Mucosa of gallbladder (tissue), 1 donor: Measurements from ENCODE around the gene AGTRAP. TPM values are rescaled to one million over a fixed set of nuclear protein-coding genes. Genes with fewer than 3 reads are reported as not detected.

ENCODE experiments used
- DNase-seq: peaks from one replicate; pipeline ENCODE4 v3.0.0-alpha.2; 2020; ENCODE audit warnings: low spot score
- total RNA-seq: library from RNA; stranded (reverse); gene quantifications from one replicate; pipeline ENCODE4 v1.2.1, GENCODE V29; 2021
- donor health status: DM: no; HTN: no; CAD: no.

Gene AGTRAP
- total RNA-seq, 1 donor from 2014 or later, result 38.7 TPM

DNA sequence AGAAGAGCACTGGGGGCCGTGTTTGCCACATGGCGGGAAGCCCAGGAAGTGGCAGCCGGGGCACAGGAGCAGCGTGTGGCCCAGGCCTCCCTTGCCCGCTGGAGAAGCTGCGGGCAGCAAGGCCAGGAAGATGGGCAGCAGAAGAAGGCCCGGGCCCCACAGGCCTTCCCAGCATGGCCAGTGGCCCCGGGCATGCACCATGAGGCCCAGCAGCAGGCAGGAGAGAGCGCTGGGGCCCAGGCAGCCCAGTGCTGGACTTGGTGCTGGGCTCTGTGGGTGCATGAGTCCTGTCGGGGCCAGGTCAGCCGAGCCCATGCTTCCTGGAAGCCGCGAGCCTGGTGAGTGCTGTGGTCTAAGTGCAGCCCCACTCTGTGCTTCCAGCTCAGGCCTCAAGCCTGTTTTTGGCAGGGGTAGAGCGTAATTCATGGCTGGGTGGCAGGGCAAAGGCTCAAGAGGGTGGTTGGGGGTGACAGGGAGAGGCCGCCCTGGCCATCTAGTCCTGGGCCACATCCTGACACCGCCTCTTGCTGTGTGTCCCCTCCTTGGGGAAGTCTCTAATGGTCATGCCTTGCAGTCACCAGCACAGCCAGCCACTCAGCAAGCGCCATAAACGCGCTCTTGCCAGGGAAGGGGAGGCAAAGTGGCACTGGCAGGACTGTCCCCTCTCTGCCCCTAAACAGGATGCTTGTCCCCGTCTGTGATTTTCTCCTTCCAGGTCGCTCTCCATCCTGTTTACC, 48.5 kb downstream of the AGTRAP start:
- no peak for DNase-seq

DNA sequence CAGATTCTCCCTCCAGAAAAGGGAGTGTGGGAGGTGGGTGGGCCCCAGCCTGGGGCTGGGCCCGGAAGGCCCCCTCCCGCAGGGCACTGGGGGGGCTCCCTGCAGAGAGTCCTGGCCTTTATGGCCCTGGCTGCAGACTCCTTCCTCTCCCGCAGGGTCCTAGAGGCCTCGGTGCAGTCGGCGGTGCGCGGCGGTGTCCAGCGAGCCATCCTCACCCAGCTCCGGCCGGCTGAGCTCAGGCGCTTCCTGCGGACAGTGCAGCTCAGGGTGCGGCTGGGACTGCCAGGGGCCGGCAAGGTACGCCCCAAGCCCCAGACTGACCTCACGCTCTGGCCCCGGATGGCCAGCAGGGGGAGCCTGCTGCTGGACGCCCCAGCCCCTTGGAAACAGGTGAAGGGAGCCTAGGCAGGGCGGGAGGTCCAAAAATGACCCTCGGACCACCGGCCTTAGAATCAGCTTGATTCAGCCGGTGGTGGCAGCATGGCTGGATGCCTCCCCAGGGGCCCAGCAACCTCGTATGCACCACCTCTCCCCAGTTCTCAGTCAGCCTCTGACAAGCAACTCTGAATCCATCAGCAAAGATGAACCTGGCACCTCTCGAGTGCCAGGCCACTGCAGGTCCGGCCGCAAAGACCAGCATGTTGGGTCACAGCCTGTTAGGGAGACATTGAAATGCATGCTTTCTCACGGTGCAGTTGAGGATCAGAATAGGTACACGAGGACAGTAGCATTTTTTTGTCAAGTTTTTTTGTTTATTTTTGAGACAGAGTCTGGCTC, 49.2 kb downstream of the AGTRAP start:
- peak; percentile 50 for DNase-seq

DNA sequence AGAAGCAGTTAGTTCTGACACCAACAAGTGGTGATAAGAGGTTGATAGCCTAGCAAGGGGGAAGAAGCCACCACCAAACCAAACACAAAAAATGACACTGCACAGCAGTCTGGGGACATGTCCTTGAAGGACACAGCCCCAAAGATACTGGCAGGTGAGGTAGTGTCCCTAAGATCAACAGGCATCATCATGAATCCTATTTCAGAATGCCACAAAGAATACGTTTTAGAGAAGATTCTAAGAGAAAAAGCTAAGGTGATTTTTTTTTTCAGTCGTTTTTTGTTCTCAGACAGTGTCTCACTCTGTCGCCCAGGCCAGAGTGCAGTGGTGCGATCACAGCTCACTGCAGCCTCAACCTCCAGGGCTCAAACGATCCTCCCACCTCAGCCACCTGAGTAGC, 50.2 kb downstream of the AGTRAP start:
- no peak for DNase-seq

DNA sequence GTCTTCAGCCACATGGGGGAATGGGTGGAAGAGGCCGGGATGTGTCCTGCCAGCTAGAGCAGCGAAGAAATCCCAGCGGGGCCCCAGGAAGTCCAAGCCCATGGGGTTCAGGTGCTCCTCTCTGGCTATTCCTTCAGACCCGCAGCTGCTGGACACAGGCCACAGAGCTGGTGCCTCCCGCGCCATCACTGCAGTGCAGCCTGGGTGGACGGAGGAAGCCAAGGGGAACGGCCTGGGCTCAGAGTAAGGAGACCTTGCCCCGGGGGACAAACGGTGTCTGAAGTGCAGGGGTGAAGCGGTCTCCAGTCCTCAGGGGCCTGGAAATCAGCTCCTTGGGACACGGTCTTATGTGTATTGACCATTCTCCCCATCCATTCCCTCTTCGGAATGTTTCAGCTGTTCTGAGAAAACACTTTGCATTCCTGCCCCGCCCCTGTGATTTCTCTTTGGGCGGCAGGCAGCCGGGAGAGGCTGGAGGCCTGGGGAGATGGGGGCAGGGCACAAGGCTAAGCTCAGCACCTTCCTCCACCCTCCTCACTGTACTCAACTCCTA, 51.4 kb downstream of the AGTRAP start:
- DNase-seq, result peak; percentile 76

DNA sequence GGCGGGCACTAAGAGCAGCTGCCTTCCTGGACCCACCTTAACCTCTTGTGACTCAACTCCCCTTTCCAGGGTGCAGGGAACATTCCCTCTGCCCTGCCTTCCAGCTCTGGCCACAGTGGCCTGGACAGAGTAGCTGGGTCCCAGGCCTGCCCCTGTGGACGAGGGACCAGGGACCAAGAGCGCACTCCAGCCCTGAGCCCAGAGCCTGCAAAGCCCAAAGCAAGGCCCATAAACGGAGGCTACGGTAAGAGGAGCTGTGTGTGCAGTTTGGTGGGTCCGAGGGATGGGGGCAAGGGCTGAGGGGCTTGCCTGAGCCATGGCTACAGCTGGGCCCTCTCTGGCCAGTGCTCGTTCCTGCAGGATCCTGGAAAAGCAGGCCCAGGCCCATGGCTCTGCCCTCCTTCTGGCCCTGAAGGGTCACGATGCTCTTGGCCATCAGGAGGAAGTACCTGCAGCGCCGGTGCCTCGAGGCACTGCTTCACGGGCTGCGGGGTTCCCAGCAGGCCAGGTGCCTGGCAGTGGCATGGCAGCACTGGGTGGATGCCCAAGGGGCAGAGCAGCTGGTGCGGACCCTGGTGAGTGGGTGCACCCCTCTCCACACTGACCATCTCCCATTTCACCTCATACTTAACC, 52.0 kb downstream of the AGTRAP start:
- no peak for DNase-seq

DNA sequence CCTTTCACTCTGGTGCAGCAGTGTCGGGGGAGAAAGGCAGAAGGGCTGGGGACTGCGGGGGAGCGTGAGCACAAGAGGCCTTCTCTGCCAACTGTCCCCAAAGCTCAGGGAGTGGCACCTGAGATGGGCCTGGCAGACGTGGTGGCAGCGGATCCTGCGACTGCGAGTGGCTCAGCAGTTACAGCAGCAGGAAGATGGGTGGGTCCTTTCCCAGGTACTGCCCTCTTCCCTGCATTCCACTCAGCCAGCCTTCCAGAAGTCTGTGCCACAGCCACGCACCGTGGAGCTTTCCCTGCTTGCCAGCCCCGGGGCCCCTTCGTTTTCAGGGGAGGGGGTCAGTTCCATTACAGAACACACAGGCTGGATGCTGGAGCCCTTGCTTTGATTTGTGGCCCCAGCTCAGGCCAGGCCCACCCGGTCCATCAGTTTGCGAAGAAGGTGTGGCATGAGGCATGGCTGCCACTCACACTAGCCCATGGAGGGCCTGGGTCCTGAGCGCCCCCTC, 52.7 kb downstream of the AGTRAP start:
- no peak for DNase-seq

DNA sequence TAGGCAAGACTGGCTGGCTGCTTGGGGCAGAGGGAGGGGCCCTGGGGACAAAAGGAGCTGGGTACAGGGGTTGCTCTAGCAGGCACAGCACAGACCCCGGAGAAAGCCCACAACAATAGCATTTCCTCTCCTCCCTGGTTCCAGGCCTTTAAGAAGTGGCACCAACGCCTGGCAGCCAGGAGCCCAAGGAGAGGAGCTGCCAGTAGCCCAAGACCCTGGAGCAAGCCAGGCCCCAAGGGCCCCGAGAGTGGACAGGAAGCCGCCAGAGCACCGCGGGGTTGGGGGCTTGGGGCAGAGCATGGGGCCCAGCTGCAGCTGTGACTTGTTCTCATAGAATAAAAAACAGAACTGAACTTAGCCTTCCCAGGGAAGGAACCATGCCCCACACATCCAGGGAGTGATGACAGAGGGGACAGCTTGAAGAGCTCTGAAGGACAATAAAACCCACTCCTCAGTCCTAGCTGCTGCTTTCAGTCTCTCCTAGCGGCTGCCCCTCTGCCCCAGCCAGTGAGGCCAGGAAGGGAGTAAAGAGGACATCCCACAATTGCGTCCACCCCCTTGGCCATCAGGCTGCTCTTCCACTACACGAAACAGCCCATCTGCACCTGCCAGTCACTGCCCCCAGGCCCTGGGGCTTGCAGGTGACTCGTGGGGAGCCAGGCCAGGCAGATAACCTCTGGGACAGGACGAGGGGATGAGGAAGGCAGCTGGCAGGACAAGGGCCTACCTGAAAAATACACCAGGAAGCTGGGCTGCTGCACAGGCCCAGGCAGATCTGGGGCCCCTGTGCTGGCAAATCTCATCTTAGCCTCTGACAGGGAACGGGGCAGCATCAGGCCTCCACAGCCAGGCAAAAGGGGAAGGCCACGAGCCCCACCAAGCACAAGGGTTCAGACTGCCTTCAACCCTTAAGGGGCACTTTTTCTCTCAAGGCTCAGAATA, 53.5 kb downstream of the AGTRAP start:
- no peak for DNase-seq

DNA sequence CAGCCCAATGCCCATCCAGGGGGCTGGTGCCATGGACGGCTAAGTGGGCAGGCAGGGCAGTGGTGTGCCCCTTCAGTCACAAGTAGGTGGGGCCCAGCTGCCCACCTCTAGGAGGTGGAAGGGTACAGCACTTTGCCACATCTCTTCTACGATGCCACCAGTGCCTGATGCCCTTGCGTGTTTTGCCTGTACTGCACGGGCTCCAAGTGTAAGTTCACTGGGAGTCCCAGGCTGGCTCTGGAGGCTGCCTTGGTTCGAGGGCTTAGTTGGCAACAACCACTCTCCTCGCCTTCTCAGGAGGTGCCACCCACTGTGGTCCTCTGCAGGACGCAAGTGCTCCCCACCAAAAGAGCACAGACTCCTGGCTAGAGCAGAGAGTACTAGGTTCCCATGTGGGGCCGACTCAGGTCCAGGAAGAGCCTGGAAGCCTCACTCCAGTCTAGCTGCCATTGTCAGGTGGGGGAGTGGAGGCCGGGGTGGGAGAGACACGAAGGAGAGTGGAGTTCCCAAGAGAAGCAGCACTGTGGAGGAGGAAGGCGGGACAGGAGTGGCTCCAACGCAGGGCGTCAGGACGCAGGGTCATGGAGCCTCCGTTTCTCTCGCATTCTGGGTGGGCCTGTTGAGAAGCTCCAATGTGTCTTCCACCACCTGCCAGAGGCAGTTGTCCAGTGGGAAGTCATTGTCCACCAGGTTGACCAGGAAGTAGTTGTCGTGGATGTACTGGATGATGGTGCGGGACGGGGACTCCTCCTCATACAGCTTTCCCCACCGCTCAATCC, 54.4 kb downstream of the AGTRAP start:
- DNase-seq, result no peak

DNA sequence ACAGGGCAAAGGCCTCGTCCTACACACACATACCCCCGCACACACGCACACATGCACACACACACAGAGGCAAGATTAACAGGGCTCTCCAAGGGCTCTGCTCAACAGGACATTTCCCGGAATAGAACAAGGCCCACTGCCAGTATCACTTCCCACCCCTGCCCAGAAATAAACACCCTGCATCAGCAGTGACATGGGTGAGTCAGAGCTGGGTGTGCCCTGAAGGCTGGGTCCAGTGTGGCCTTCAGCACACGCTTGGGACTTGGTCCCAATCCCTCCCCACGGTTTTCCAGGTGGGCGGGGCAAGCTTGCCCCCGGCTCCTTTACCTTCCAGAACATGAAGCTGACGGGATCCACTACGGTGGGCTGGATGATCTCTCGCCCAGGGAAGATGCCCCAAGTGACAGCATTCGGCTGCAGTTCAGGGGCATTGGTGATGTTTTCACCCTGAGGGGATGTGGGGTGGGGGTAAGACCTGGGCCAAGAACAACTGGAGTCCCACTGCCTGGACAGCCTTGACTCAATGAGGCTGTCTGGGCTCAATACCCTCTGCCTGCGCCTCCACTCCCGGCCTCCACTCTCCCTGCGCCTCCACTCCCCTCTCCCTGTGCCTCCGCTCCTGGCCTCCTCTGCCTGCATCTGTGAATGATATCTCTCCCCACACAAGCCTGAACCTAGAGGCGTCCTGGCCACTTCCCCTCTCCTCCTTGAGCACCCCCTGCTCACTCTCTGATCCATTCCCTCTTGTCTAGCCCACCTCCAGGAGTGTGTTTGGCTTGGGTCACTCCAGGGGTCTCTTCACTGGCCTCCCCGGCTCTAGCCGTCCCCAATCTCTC, 55.2 kb downstream of the AGTRAP start:
- peak; percentile 93 for DNase-seq

DNA sequence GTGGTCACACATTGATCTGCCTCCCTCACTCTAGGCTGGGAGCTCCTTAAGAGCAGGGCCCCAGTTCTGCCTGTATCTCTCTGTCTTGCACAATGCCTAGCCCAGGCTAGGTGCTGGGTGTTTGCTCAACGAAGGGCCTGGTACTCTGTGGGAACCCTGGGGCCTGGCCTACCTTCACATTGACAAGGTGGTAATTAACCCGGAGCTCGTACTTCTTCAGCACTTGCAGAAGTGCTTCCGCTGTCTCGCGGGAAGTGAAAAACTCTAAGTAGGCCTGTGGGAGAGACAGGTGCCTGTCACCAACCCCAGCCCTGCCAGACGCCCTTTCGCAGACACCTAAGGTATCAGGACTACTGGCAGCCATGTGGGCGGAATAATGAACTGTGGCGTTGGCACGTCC, 56.2 kb downstream of the AGTRAP start:
- no peak for DNase-seq

DNA sequence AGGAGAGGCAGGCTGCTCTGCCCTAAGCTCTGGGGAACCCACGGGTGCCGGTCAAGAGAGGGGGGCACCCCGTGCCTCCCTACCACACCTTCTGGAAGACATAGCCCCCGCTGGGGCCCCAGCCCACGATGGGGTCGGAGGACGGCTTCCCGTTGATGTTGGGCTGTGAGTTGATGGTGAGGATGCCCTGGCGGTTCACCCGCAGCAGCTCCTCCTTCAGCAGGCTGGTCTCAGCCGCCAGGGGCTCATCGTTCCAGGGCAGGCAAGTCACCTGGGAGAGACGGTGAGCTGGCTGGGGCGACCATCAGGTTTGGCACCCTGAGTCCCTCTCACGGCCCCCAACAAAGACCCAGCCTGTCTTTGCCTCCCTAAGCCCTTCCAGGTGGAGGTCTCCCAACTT, 57.9 kb downstream of the AGTRAP start:
- DNase-seq, result no peak

DNA sequence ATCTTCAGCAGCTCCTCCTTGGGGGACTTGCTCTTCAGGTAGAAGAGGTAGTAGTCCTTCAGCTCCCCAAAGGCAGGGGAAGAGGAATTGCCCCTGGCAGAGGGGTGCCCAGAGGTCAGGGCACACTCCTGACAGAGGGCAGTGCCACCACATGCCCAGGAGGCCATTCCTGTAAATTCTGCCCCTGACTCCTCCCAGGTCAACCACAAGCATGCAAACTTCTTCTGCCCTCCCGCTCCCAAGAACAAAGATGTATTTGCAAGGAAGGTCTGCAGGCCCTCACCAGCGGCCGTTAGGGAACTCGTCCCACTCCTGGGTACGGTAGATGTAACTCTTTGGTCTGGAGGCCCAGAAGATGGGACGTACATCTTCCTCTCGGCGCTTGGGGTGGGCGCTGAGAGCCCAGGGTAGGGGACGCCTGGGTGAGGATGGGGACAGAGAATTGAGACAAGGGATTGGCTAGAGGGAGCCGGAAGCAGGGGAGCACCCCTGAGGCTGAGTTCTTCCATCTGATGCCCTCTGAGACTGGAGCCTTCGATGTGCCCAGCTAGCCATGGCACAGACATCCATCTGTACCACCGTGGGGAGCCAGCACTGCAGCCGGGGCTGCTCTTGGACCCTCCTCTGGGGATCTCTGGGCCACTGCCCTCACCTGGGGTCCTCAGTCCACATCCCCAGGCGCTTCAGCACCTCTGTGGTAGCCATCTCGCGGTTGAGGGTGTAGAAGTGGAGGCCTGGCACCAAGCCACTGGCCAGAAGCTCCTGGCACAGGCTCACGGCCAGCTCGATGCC, 58.7 kb downstream of the AGTRAP start:
- DNase-seq, result no peak

DNA sequence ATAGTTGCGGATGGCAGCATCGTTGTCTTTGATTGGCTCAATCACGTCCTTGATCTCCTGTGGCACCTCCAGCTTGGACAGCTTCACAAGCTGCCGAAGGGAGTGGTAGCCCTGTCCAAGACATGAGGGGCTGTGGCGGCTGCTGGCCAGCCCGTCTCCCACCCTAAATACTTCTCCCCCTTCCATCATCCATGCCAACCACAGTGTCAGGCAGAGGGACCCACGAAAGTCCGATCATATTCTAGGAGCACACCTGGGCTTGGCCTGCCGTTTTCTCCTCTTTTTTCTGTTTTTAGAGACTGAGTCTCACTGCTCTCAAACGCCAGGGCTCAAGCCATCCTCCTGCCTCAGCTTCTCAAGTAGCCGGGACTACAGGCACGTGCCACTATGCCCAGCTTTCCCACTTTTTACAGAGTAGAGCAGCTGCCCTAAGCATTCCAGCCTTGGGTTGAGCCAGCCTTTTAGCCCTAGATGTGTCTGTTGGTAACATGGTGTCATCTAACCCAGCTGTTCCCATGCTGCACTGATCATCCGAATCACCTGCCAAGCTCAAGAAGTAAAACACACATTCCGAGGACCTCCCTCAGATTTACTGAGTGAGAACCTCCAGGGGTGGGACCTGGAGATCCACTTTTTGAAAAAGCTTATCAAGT, 59.4 kb downstream of the AGTRAP start:
- no peak for DNase-seq

DNA sequence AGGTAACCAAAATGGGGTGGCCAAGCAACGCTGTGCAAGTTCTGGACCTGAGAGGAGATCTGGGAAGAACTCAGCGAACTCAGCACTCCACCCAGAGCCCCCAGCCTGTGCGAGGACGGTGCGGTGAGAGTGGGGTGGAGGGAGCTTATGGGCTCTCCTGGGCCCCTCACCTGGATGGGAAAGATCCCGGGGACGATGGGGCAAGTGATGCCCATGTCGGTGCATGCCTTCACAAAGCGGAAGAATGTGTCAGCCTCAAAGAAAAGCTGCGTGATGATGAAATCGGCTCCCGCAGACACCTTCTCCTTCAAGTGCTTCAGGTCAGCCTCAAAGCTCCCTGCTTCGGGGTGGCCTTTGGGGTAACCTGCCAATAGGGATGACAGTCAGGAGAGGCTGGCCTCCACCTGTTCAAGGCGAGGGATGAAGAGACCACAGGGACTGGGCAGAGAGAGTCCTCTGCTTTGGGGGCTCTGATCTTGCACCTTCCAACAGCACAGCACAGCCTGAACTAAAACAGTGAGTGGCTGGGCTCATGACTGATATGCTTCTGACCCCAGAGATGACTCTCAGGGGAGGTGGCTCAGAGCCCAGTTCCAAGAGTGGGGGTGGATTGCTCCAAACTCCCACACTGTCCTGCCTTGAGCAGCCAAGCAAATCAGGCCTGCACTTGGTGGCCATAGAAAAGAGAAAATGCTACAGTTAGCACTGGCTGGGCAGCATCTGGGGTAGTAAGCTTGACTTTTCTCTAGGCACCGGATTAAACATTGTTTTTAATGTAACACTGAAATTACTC, 60.3 kb downstream of the AGTRAP start:
- no peak for DNase-seq

DNA sequence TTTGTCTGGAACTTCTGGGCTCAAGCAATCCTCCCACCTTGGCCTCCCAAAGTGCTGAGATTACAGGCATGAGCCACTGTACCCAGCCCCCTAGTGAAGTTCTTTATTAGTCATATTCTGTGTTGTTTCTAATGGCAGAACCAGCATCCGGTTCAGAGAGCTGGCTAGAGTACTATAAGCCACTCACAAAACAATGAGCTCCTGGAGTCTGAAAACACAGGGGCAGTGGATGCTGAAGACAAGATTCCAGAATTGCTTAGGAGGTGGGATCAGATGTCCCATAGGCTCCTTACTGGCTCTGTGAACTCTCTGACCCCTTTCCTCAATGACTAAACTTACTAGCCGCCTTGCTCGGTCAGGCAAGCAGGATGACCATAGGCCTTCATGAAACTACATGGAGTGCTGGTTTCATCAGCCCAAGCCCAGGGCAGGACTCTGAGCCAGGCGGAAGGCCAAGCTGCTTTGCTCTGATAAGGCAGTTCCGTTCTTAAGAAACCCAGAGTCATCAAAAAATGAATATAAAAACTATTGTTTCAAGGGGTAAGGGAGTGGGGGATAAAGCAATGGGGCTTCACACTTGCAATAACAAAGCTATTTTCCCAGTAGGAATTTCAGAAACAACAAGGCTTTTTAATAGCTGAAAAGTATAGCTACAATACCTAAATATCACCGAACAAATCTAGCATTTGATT, 61.7 kb downstream of the AGTRAP start:
- DNase-seq, result no peak

DNA sequence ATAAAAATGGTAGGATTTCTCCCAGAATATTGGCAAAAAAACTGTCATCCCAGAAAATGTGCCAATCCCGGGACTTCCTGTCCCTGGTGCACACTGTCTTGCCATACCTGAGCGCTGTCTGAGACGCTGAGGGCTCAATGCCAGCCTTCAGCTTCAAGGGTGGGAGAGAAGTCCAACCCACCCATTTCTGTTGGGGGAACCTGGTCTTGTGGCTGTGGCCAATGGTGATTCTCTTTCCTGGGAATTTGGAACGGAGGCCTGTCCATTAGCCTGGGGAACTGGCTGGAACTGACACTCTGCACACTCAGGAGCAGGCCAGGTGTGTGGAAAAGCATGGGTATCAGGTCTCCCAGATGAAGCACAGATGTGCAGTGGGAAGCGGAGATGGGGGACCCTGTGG, 63.2 kb downstream of the AGTRAP start:
- DNase-seq, result no peak

DNA sequence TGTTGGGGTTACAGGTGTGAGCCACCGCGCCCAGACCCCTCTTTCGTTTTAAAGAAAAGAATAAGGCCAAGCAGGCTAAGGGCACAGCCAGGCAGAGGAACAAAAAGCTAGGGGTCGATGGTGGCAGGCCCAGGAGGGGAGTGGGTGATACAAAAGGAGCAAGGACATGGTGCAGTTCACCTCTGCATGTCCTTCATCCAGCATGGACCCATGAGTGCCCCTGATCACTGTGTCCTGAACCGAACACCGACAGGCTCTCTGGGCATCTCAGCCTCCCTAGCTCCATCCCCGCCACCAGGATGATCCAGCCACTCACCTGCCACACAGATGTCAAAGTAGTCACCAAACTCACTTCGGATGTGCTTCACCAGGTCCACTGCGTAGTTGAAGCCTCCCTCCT, 64.0 kb downstream of the AGTRAP start:
- no peak for DNase-seq
